ENCODE measurements around the gene LRMDA.

- no peak for TF ChIP-seq MAFK (IDR thresholded peaks at IDR 0.05; ENCODE audit: low read depth, low read length)
- no peak for TF ChIP-seq YY1 (IDR thresholded peaks at IDR 0.05; ENCODE audit: low read depth, low read length)
- no peak for TF ChIP-seq MAX (IDR thresholded peaks at IDR 0.05)
- no peak for TF ChIP-seq FOSL1 (IDR thresholded peaks at IDR 0.05; ENCODE audit: insufficient read depth, low read depth, low read length)
- TF ChIP-seq CTCF (IDR thresholded peaks at IDR 0.05; ENCODE audit: control extremely low read depth in 1 of 3, insufficient read depth in 1 of 3, low read depth in 1 of 3, low read length in 3 of 3): no peak
- no peak for TF ChIP-seq POLR2AphosphoS5 (IDR thresholded peaks at IDR 0.05; ENCODE audit: low read depth, low read length)
- no peak for TF ChIP-seq NRF1 (IDR thresholded peaks at IDR 0.05; ENCODE audit: low read depth, low read length)
- TF ChIP-seq, protein P1, sequence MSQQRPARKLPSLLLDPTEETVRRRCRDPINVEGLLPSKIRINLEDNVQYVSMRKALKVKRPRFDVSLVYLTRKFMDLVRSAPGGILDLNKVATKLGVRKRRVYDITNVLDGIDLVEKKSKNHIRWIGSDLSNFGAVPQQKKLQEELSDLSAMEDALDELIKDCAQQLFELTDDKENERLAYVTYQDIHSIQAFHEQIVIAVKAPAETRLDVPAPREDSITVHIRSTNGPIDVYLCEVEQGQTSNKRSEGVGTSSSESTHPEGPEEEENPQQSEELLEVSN (IDR thresholded peaks at IDR 0.05): no peak
- no peak for TF ChIP-seq EZH2 (IDR thresholded peaks at IDR 0.05; ENCODE audit: low read depth, low read length, severe bottlenecking)
- no peak for TF ChIP-seq TCF12 (IDR thresholded peaks at IDR 0.05; ENCODE audit: low read depth, low read length)
- no peak for TF ChIP-seq KDM4A (IDR thresholded peaks at IDR 0.05; ENCODE audit: low read depth, low read length, severe bottlenecking)
- TF ChIP-seq SP1 (IDR thresholded peaks at IDR 0.05; ENCODE audit: low read depth, low read length): no peak
Measured at GRCh38 chr10:75753621-75754020, 322.2 kb downstream of the LRMDA start.
